HepG2 (cell line): Measurements from ENCODE around the gene VPS4A. TPM values are rescaled to one million over a fixed set of nuclear protein-coding genes. Genes with fewer than 3 reads are reported as not detected.

Experiments used
- ARID5B ChIP-seq: IDR thresholded peaks from 2 replicates; pipeline ENCODE4 v1.4.0; 2020; ENCODE audit warnings: mild to moderate bottlenecking, missing genetic modification reagents
- BCL3 ChIP-seq: sonication (generic); formaldehyde crosslinking; IDR thresholded peaks from 2 replicates; pipeline ENCODE4 v1.5.1; 2020; ENCODE audit warnings: mild to moderate bottlenecking, missing genetic modification reagents, moderate library complexity
- FOXO4 ChIP-seq: sonication (generic); formaldehyde crosslinking; conservative IDR thresholded peaks from 2 replicates; pipeline ENCODE4 v1.8.1; 2023; ENCODE audit warnings: missing genetic modification reagents
- HOXD1 ChIP-seq: sonication (generic); formaldehyde crosslinking; IDR thresholded peaks from 2 replicates; pipeline ENCODE4 v1.5.0; 2020; ENCODE audit warnings: missing genetic modification reagents
- JDP2 ChIP-seq: sonication (generic); formaldehyde crosslinking; IDR thresholded peaks from 2 replicates; pipeline ENCODE4 v1.8.1; 2022; ENCODE audit warnings: missing genetic modification reagents, borderline replicate concordance
- MYPOP ChIP-seq: sonication (generic); formaldehyde crosslinking; IDR thresholded peaks from 2 replicates; pipeline ENCODE4 v1.8.1; 2023; ENCODE audit warnings: mild to moderate bottlenecking, moderate library complexity, missing genetic modification reagents
- NFYC ChIP-seq: IDR thresholded peaks from 2 replicates; pipeline ENCODE4 v1.6.1; 2016; ENCODE audit warnings: missing genetic modification reagents, missing compliant biosample characterization
- NR0B2 ChIP-seq: sonication (generic); formaldehyde crosslinking; IDR thresholded peaks from 2 replicates; pipeline ENCODE4 v1.4.0; 2020; ENCODE audit warnings: mild to moderate bottlenecking, missing genetic modification reagents
- PAWR ChIP-seq: sonication (generic); formaldehyde crosslinking; IDR thresholded peaks from 2 replicates; pipeline ENCODE4 v1.4.0; 2020; ENCODE audit warnings: missing genetic modification reagents, mild to moderate bottlenecking, borderline replicate concordance
- USF2 ChIP-seq, 2 experiments: sonication (generic) in 1 of 2; formaldehyde crosslinking in 1 of 2; IDR thresholded peaks; 2 replicates each; pipeline versions ENCODE4 v1.5.1 to v1.6.1; 2011 to 2020; ENCODE audit warnings: borderline replicate concordance in 1 of 2, low read depth in 1 of 2, low read length in 1 of 2, mild to moderate bottlenecking in 1 of 2, missing genetic modification reagents in 1 of 2, moderate library complexity in 1 of 2
- ZBTB34 ChIP-seq: sonication (generic); formaldehyde crosslinking; IDR thresholded peaks from 2 replicates; pipeline ENCODE4 v1.8.0; 2022; ENCODE audit warnings: mild to moderate bottlenecking, missing genetic modification reagents
- ZNF256 ChIP-seq: sonication (generic); formaldehyde crosslinking; conservative IDR thresholded peaks from 2 replicates; pipeline ENCODE4 v1.4.0; 2020; ENCODE audit warnings: missing genetic modification reagents
- ZSCAN9 ChIP-seq: IDR thresholded peaks from 2 replicates; pipeline ENCODE4 v1.6.1; 2016; ENCODE audit warnings: borderline replicate concordance
- polyA plus RNA-seq, 8 experiments: library from polyadenylated mRNA; depleted of rRNA in 3 of 8; stranded (reverse) in 7 of 8; unstranded in 1 of 8; fragments of >200 nt; fragmentation: Illumina TruSeq in 4 of 8; extraction: Trizol in 4 of 8; gene quantifications; 2 replicates each; pipeline versions ENCODE4 v1.2.1 to v1.2.3, GENCODE V29; 2011 to 2016; ENCODE audit warnings: low read depth in 4 of 8, missing spikeins in 1 of 8, mixed read lengths in 1 of 8; ENCODE audit not compliant: insufficient read depth in 1 of 8
- total RNA-seq, 5 experiments: library from RNA; depleted of rRNA; stranded (reverse); fragments of >200 nt; fragmentation: Illumina TruSeq; extraction: Trizol; gene quantifications; 2 replicates each; pipeline ENCODE4 v1.2.3, GENCODE V29; 2016; ENCODE audit warnings: low read depth in 1 of 5

The VPS4A gene
- total and polyA plus RNA-seq, 2 of the 13 experiments (the other 11 are each of a cell fraction or from before 2014, with no cell fraction given) = 13.2 to 27.9 TPM

- TF ChIP-seq ZSCAN9 (peak; percentile 88; the same call in 1 of the 2 replicates), USF2 (IDR thresholded peaks at IDR 0.05; ENCODE audit: low read depth, low read length) (no peak), USF2 (CRISPR knock-in tag; IDR thresholded peaks at IDR 0.05; ENCODE audit: borderline replicate concordance) (no peak; the same call in 1 of the 2 replicates), HOXD1 (peak; percentile 92), NR0B2 (CRISPR knock-in tag) (peak; percentile 66; the same call in 1 of the 2 replicates), ZBTB34 (CRISPR knock-in tag) (no peak), ZNF256 (CRISPR knock-in tag) (peak; percentile 76; the same call in 1 of the 2 replicates), PAWR (CRISPR knock-in tag) (0 out of 2 replicates have a peak, but pooled peaks have one; percentile 21), ARID5B (CRISPR knock-in tag) (peak; percentile 47), BCL3 (CRISPR knock-in tag) (peak; percentile 73), JDP2 (no peak), FOXO4 (CRISPR knock-in tag) (no peak), NFYC (CRISPR knock-in tag) (peak; percentile 53), MYPOP (CRISPR knock-in tag) (peak; percentile 42; the same call in 1 of the 2 replicates)
Measured at GRCh38 chr16:69330286-69331109, 19.3 kb downstream of the VPS4A start, which contains the start of gene PDF (continued).
